Adrenal gland (tissue), 5 donors: ENCODE measurements around the gene FHOD3.

Source experiments
- POLR2A ChIP-seq, 2 donors: fragments of 450-650 bp; IDR thresholded peaks; one replicate each; pipeline ENCODE4 v1.6.1; 2017; ENCODE audit warnings: antibody characterized with exemption in 2 of 2, mild to moderate bottlenecking in 2 of 2, moderate library complexity in 1 of 2
- TF ChIP-seq, protein P1 (sequence below), 6 experiments: fragments of 450-650 bp in 4 of 6; fragments of 200-600 bp in 2 of 6; sonication (generic) in 1 of 6; IDR thresholded peaks; 1 replicate in 5 of 6; 2 replicates in 1 of 6; pipeline versions ENCODE4 v1.5.1 to v1.8.0; 2016 to 2021; ENCODE audit warnings: antibody characterized with exemption in 6 of 6, mild to moderate bottlenecking in 2 of 6, moderate library complexity in 1 of 6
- donor health status: DM: no; HTN: no; CAD: no.

GRCh38 chr18:36392979-36393287, 95.4 kb downstream of the FHOD3 start:
- TF ChIP-seq, protein P1, sequence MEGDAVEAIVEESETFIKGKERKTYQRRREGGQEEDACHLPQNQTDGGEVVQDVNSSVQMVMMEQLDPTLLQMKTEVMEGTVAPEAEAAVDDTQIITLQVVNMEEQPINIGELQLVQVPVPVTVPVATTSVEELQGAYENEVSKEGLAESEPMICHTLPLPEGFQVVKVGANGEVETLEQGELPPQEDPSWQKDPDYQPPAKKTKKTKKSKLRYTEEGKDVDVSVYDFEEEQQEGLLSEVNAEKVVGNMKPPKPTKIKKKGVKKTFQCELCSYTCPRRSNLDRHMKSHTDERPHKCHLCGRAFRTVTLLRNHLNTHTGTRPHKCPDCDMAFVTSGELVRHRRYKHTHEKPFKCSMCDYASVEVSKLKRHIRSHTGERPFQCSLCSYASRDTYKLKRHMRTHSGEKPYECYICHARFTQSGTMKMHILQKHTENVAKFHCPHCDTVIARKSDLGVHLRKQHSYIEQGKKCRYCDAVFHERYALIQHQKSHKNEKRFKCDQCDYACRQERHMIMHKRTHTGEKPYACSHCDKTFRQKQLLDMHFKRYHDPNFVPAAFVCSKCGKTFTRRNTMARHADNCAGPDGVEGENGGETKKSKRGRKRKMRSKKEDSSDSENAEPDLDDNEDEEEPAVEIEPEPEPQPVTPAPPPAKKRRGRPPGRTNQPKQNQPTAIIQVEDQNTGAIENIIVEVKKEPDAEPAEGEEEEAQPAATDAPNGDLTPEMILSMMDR (IDR thresholded peaks at IDR 0.05): no peak
- no peak for TF ChIP-seq POLR2A (IDR thresholded peaks at IDR 0.05)
